SK-N-SH treated with all-trans-retinoic acid at 6 μM for 48 hours (cell line): Measurements from ENCODE around the gene USP22.

Experiments used
- CSDC2 ChIP-seq: fragments of 250-450 bp; sonication (Bioruptor Pico); IDR thresholded peaks from 2 replicates; pipeline ENCODE4 v1.5.0; 2020; ENCODE audit warnings: mild to moderate bottlenecking, moderate library complexity
- OSR1 ChIP-seq: fragments of 250-450 bp; sonication (Bioruptor Pico); IDR thresholded peaks from 2 replicates; pipeline ENCODE4 v1.8.0; 2022; ENCODE audit warnings: moderate library complexity, mild to moderate bottlenecking, inconsistent platforms
- ZFP30 ChIP-seq: fragments of 450-650 bp; formaldehyde crosslinking; IDR thresholded peaks from 2 replicates; pipeline ENCODE4 v1.5.0; 2022; ENCODE audit warnings: mild to moderate bottlenecking, moderate library complexity

DNA sequence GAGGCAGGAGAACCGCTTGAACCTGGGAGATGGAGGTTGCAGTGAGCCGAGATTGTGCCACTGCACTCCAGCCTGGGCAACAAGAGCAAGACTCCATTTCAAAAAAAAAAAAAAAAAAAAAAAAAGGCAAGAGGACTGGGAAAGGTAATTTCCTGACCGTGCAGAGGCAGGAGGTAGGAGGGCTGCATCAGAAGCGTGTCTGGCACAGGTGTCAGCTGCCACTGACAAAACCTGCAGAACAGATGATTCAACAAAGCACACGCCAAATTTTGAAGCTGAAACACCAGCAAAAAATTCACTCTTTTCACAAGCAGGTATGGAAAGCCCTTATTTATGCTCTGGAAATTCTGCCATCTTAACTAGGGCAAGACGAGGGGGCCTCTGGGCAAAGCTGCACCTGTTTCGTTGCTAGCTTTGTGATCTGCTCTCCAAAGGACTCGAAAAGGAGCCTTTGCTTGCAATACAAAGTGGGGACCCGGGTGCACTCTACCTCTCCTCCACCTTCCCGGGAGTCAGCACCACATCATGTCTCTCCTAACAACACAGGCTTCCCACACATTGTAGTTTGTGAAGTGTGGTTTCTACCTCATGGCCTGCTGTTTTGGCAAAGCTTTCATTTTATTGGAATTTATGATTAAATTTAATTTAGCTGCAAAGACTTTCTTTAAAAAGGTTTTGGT is 33.7 kb downstream of the USP22 start:
- TF ChIP-seq CSDC2 (no peak), OSR1 (CRISPR knock-in tag) (no peak), ZFP30 (CRISPR knock-in tag) (no peak)
